ENCODE results near the gene USP47.

Gene USP47

GRCh38 chr11:11841723-11842420 lies at the start of gene USP47:
TSS of gene USP47 (plus strand) at chr11:11841972. CDS start at chr11:11842186, 214 bp downstream.
- no peak for FAIRE-seq

GRCh38 chr11:11793073-11793472 lies 48.7 kb upstream of the USP47 start:
- no peak for FAIRE-seq

GRCh38 chr11:11798586-11799438 lies 43.0 kb upstream of the USP47 start:
- peak; percentile 53 for FAIRE-seq

GRCh38 chr11:11805228-11805627 lies 36.5 kb upstream of the USP47 start:
- FAIRE-seq, result no peak

- FAIRE-seq, result no peak
Observed at GRCh38 chr11:11806074-11806473, 35.7 kb upstream of the USP47 start.

GRCh38 chr11:11806586-11806985 lies 35.2 kb upstream of the USP47 start:
- no peak for FAIRE-seq

GRCh38 chr11:11807811-11808782 lies 33.7 kb upstream of the USP47 start:
- FAIRE-seq, result no peak

GRCh38 chr11:11808992-11809615 lies 32.7 kb upstream of the USP47 start:
- FAIRE-seq, result no peak

GRCh38 chr11:11810764-11811726 lies 30.7 kb upstream of the USP47 start:
- no peak for FAIRE-seq

- no peak for FAIRE-seq
Observed at GRCh38 chr11:11813288-11813962, 28.3 kb upstream of the USP47 start.

- no peak for FAIRE-seq
Observed at GRCh38 chr11:11814614-11815452, 26.9 kb upstream of the USP47 start.

GRCh38 chr11:11816511-11817314 lies 25.1 kb upstream of the USP47 start:
- FAIRE-seq, result no peak

- FAIRE-seq, result no peak
Observed at GRCh38 chr11:11817957-11818356, 23.8 kb upstream of the USP47 start.

GRCh38 chr11:11818529-11819121 lies 23.1 kb upstream of the USP47 start:
- FAIRE-seq, result no peak

- no peak for FAIRE-seq
Observed at GRCh38 chr11:11821899-11822298, 19.9 kb upstream of the USP47 start.

- no peak for FAIRE-seq
Observed at GRCh38 chr11:11822946-11823345, 18.8 kb upstream of the USP47 start.

- FAIRE-seq, result no peak
Observed at GRCh38 chr11:11826260-11826659, 15.5 kb upstream of the USP47 start.

- no peak for FAIRE-seq
Observed at GRCh38 chr11:11827272-11827671, 14.5 kb upstream of the USP47 start.

Data from islet of Langerhans (tissue), 1 donor.